OCI-LY3 (cell line): ENCODE measurements around the gene MT1H.

Source experiments
- H2AFZ ChIP-seq: fragments of 200-600, 300-600 bp; shearing (Covaris generic); 2 replicates; pipeline ENCODE4 v1.6.0; 2014; ENCODE audit warnings: antibody characterized with exemption, low read depth, low read length
- H3K27ac ChIP-seq: fragments of 200-600, 300-600 bp; sonication (generic); 2 replicates; pipeline ENCODE4 v1.5.1; 2014; ENCODE audit warnings: mild to moderate bottlenecking, low read length, moderate library complexity, mixed read lengths
- H3K27me3 ChIP-seq: fragments of 200-600, 300-600 bp; sonication (generic); 2 replicates; pipeline ENCODE4 v1.6.1; 2014; ENCODE audit warnings: low read depth, low read length, mixed read lengths
- H3K36me3 ChIP-seq: fragments of 200-600, 300-600 bp; sonication (generic); replicated peaks from 2 replicates; pipeline ENCODE3; 2014; ENCODE audit warnings: low read depth, low read length, mixed read lengths
- H3K4me1 ChIP-seq: fragments of 300-600, 200-600 bp; sonication (generic); 2 replicates; pipeline ENCODE4 v1.6.1; 2014; ENCODE audit warnings: low read length, mixed read lengths
- H3K4me2 ChIP-seq: fragments of 200-600, 300-600 bp; sonication (generic); 2 replicates; pipeline ENCODE4 v1.6.1; 2014; ENCODE audit warnings: low read length, mixed read lengths
- H3K4me3 ChIP-seq: fragments of 300-600, 200-600 bp; sonication (generic); 2 replicates; pipeline ENCODE4 v1.5.1; 2014; ENCODE audit warnings: antibody characterized with exemption, mild to moderate bottlenecking, low read length, moderate library complexity
- H3K79me2 ChIP-seq: fragments of 300-600, 200-600 bp; shearing (Covaris generic); 2 replicates; pipeline ENCODE4 v1.6.1; 2014; ENCODE audit warnings: mild to moderate bottlenecking, low read length, mixed read lengths
- H3K9ac ChIP-seq: fragments of 300-600, 200-600 bp; shearing (Covaris generic); 2 replicates; pipeline ENCODE4 v1.6.0; 2014; ENCODE audit warnings: mild to moderate bottlenecking, low read length, moderate library complexity
- H3K9me3 ChIP-seq: fragments of 200-600, 300-600 bp; shearing (Covaris generic); 2 replicates; pipeline ENCODE4 v1.6.1; 2014; ENCODE audit warnings: low read length, mixed read lengths; ENCODE audit not compliant: insufficient read depth
- H4K20me1 ChIP-seq: fragments of 200-600, 300-600 bp; sonication (generic); 2 replicates; pipeline ENCODE4 v1.6.1; 2016; ENCODE audit warnings: low read length, mixed read lengths; ENCODE audit not compliant: insufficient read depth
- EZH2phosphoT487 ChIP-seq: fragments of 200-600 bp; shearing (Covaris generic); IDR thresholded peaks from 2 replicates; pipeline ENCODE4 v1.6.1; 2018; ENCODE audit warnings: antibody characterized with exemption, mixed run types, low read depth
- TF ChIP-seq, protein P1 (sequence below): fragments of 200-600, 300-600 bp; sonication (generic); IDR thresholded peaks from 2 replicates; pipeline ENCODE4 v1.5.1; 2014; ENCODE audit warnings: antibody characterized with exemption, low read length, low read depth

Gene MT1H

DNA sequence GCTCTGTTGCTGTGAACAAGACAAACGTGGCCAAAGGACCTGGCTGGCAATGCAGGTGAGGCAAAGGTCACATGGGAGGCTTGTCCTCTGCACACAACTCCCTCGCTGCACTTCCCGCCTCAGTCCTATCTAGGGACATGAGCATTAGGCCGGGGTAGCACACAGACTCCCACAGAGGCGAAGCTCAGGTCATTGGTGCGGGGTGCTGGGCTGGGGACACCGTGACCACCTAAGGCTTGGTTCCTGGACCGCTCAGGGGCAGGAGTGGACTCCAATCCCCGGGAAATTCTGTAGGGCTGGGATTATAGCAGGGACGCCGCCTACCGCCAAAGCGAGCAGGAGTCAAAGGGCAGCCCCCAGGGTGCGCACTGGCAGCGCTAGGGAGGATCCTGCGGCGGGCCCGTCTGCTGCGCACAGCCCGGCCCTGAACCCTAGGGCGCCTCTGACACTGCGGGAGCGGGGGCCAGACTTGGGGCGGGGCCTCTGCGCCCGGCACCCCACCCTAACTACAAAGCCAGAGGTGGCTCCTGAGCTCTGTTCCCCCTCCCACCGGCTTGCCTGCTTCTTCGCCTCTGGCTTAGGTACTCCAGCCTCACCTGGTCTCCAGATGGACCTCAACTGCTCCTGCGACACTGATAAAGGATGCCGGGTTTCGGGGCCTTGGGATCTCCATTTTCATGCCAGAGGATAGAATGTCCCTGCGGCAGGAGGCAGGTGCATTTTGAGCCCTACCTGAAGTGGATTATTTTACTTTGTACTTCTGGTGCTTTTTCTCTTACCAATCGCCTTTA is 21.8 kb upstream of the MT1H start:
- no peaks in the 10 kb centered on the region for H3K79me2 ChIP-seq
- H2AFZ ChIP-seq, result no peak overlapping the region
- H3K4me2 ChIP-seq, result no peak overlapping the region
- peaks cover 42% of the 10 kb centered on the region for H3K27me3 ChIP-seq
- H3K4me3 ChIP-seq, result no peak overlapping the region
- H3K4me1 ChIP-seq, result peaks cover 9% of the 10 kb centered on the region
- no peaks in the 10 kb centered on the region for H4K20me1 ChIP-seq
- H3K27ac ChIP-seq, result no peak overlapping the region
- no peaks in the 10 kb centered on the region for H3K36me3 ChIP-seq
- H3K9me3 ChIP-seq, result no peaks in the 10 kb centered on the region
- TF ChIP-seq, protein P1, sequence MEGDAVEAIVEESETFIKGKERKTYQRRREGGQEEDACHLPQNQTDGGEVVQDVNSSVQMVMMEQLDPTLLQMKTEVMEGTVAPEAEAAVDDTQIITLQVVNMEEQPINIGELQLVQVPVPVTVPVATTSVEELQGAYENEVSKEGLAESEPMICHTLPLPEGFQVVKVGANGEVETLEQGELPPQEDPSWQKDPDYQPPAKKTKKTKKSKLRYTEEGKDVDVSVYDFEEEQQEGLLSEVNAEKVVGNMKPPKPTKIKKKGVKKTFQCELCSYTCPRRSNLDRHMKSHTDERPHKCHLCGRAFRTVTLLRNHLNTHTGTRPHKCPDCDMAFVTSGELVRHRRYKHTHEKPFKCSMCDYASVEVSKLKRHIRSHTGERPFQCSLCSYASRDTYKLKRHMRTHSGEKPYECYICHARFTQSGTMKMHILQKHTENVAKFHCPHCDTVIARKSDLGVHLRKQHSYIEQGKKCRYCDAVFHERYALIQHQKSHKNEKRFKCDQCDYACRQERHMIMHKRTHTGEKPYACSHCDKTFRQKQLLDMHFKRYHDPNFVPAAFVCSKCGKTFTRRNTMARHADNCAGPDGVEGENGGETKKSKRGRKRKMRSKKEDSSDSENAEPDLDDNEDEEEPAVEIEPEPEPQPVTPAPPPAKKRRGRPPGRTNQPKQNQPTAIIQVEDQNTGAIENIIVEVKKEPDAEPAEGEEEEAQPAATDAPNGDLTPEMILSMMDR, result no peak
- no peak for TF ChIP-seq EZH2phosphoT487
- no peak overlapping the region for H3K9ac ChIP-seq

GRCh38 chr16:56649271-56649670 is 20.3 kb upstream of the MT1H start:
- TF ChIP-seq, protein P1, result no peak
- TF ChIP-seq EZH2phosphoT487, result no peak
- no peak overlapping the region for H3K27ac ChIP-seq
- no peak overlapping the region for H2AFZ ChIP-seq
- no peak overlapping the region for H3K4me2 ChIP-seq
- peaks cover 2% of the 10 kb centered on the region; the same call in 1 of the 2 replicates for H3K4me1 ChIP-seq
- no peak overlapping the region for H3K9ac ChIP-seq
- no peaks in the 10 kb centered on the region for H4K20me1 ChIP-seq
- H3K4me3 ChIP-seq, result no peak overlapping the region
- H3K79me2 ChIP-seq, result no peaks in the 10 kb centered on the region
- H3K27me3 ChIP-seq, result peaks cover 44% of the 10 kb centered on the region
- H3K9me3 ChIP-seq, result no peaks in the 10 kb centered on the region
- no peaks in the 10 kb centered on the region for H3K36me3 ChIP-seq

GRCh38 chr16:56649820-56650219 is 19.8 kb upstream of the MT1H start:
- Histone ChIP-seq H3K9me3 (no peaks in the 10 kb centered on the region), H3K79me2 (no peaks in the 10 kb centered on the region), H3K27me3 (peaks cover 38% of the 10 kb centered on the region), H3K9ac (no peak overlapping the region), H4K20me1 (no peaks in the 10 kb centered on the region), H2AFZ (no peak overlapping the region), H3K4me1 (peaks cover 2% of the 10 kb centered on the region; the same call in 1 of the 2 replicates), H3K4me3 (no peak overlapping the region), H3K36me3 (no peaks in the 10 kb centered on the region), H3K4me2 (no peak overlapping the region), H3K27ac (no peak overlapping the region)
- no peak for TF ChIP-seq EZH2phosphoT487
- TF ChIP-seq, protein P1, result no peak

- H3K4me3 ChIP-seq, result no peak within 1 kb of the TSS
- H3K27ac ChIP-seq, result no peak within 1 kb of the TSS
- no peak within 1 kb of the TSS for H2AFZ ChIP-seq
- no peak within 1 kb of the TSS for H3K4me2 ChIP-seq
- peaks cover 28% of the 10 kb centered on the region for H3K27me3 ChIP-seq
- H3K79me2 ChIP-seq, result no peaks in the 10 kb centered on the region
- H4K20me1 ChIP-seq, result no peaks in the 10 kb centered on the region
- no peak within 1 kb of the TSS for H3K9ac ChIP-seq
- H3K36me3 ChIP-seq, result no peaks in the 10 kb centered on the region
- H3K4me1 ChIP-seq, result peaks cover 2% of the 10 kb centered on the region; the same call in 1 of the 2 replicates
- H3K9me3 ChIP-seq, result no peaks in the 10 kb centered on the region
- TF ChIP-seq EZH2phosphoT487, result no peak
- TF ChIP-seq, protein P1, result no peak
Measured at GRCh38 chr16:56651586-56651985, 18.0 kb upstream of the MT1H start, which contains the start of gene MT1B. Gene MT1B, plus strand, starts transcription at chr16:56651886. Its CDS starts 68 bp downstream, at chr16:56651954.
